ENCODE measurements around the gene ITGB3. TPM values are rescaled to one million over a fixed set of nuclear protein-coding genes. Genes with fewer than 3 reads are reported as not detected.

The ITGB3 gene
- total and polyA plus RNA-seq, 2 of the 8 experiments (the other 6 are each of a cell fraction or from before 2014, with no cell fraction given) = 0.08 to 0.09 TPM

GRCh38 chr17:47298712-47299111 lies 45.1 kb downstream of the ITGB3 start:
- no peak overlapping the region for H2BK15ac ChIP-seq (ENCODE audit: low read length)
- H3K4ac ChIP-seq (replicated peaks; ENCODE audit: insufficient read length, low read depth, low read length) = no peak overlapping the region
- H2AK5ac ChIP-seq (ENCODE audit: low read depth, low read length) = no peak overlapping the region
- DNase-seq (ENCODE audit: low read depth in 1 of 2, low spot score in 2 of 2) = no peak
- no peak overlapping the region for H3K9ac ChIP-seq (replicated peaks in 1 of 4; ENCODE audit: extremely low read depth in 1 of 4, low read depth in 3 of 4, low read length in 3 of 4)
- H3K23ac ChIP-seq (ENCODE audit: insufficient read length) = no peak overlapping the region
- FAIRE-seq = no peak
- no peaks in the 10 kb centered on the region for H3K9me3 ChIP-seq (ENCODE audit: insufficient read depth in 2 of 2, low read depth in 1 of 2, low read length in 1 of 2)
- no peak overlapping the region for H3K4me3 ChIP-seq (ENCODE audit: extremely low read depth in 1 of 4, insufficient read depth in 2 of 4, low read depth in 3 of 4, low read length in 4 of 4)
- POLR2A ChIA-PET (ENCODE audit: partially characterized antibody) = interaction anchor here (1.1 kb wide), 1 partner anchor 8 kb away, joined by 4 read pairs; no protein-coding TSS in a partner anchor
- H3K79me2 ChIP-seq (ENCODE audit: control insufficient read depth in 1 of 2, insufficient read depth in 2 of 2, low read length in 2 of 2) = no peaks in the 10 kb centered on the region
- H3K23me2 ChIP-seq (ENCODE audit: low read depth, low read length) = no peaks in the 10 kb centered on the region
- H4K8ac ChIP-seq (ENCODE audit: extremely low read depth, insufficient read depth, low read length) = no peak overlapping the region
- 90% methylated on average over 6 of the region's 6 CpGs; no CpG with 5 or more reads in 1 of the 2 experiments for WGBS, 2 experiments (ENCODE audit: extremely low coverage in 1 of 2, insufficient coverage in 1 of 2, insufficient read length in 1 of 2, insufficient replicate concordance in 2 of 2, low coverage in 1 of 2, low lambda C conversion rate in 2 of 2, missing lambda C conversion rate in 1 of 2)
- H3K27ac ChIP-seq (ENCODE audit: low read depth, low read length) = no peak overlapping the region
- no peak overlapping the region for H2BK120ac ChIP-seq (replicated peaks; ENCODE audit: low read depth, low read length)
- no peak overlapping the region for H3K18ac ChIP-seq (ENCODE audit: extremely low read depth, low read length)
- no peaks in the 10 kb centered on the region for H3K36me3 ChIP-seq (ENCODE audit: control insufficient read depth in 2 of 4, insufficient read depth in 4 of 4, low read length in 3 of 4)
- CTCF ChIA-PET (ENCODE audit: partially characterized antibody) = interaction anchor here (1.3 kb wide), 1 partner anchor 9 kb away, joined by 3 read pairs; no protein-coding TSS in a partner anchor
- no peak overlapping the region for H3K56ac ChIP-seq (replicated peaks; ENCODE audit: insufficient read length, low read depth, low read length)
- H2BK5ac ChIP-seq (ENCODE audit: low read depth, low read length) = no peak overlapping the region
- no peak overlapping the region for H2AFZ ChIP-seq (ENCODE audit: low read length)
- H3K14ac ChIP-seq (ENCODE audit: insufficient read length) = no peak overlapping the region
- no peaks in the 10 kb centered on the region for H4K20me1 ChIP-seq (replicated peaks in 1 of 2; ENCODE audit: control insufficient read depth in 1 of 2, insufficient read depth in 2 of 2, low read length in 2 of 2)
- no peak overlapping the region for H4K5ac ChIP-seq (ENCODE audit: insufficient read length, low read depth, low read length)
- no peak overlapping the region for H4K91ac ChIP-seq (replicated peaks; ENCODE audit: insufficient read length, low read length)
- H3K27me3 ChIP-seq (replicated peaks in 1 of 4; ENCODE audit: control insufficient read depth in 3 of 4, extremely low read depth in 1 of 4, insufficient read depth in 3 of 4, low read length in 3 of 4) = no peaks in the 10 kb centered on the region; a peak in 1 of 7 replicates
- no peak overlapping the region for H2BK20ac ChIP-seq (ENCODE audit: low read length)
- no peak overlapping the region for H2BK12ac ChIP-seq (ENCODE audit: low read depth, low read length)
- H3K4me1 ChIP-seq (replicated peaks in 1 of 4; ENCODE audit: control insufficient read depth in 3 of 4, insufficient read depth in 4 of 4, low read length in 3 of 4) = peaks cover 0 to 2% (median 0%) of the 10 kb centered on the region in 4 experiments; a peak in 1 of 7 replicates
- H3K79me1 ChIP-seq (ENCODE audit: low read depth, low read length) = no peaks in the 10 kb centered on the region
- H3K4me2 ChIP-seq (ENCODE audit: insufficient read depth in 1 of 2, low read depth in 2 of 2, low read length in 2 of 2) = no peak overlapping the region
- TF ChIP-seq SIRT6 (IDR thresholded peaks at IDR 0.05; ENCODE audit: low read length) = no peak
- no peak for TF ChIP-seq TCF12 (IDR thresholded peaks at IDR 0.05; ENCODE audit: low read depth, low read length)
- no peak for TF ChIP-seq RAD21 (IDR thresholded peaks at IDR 0.05 in 1 of 2, conservative IDR thresholded peaks at IDR 0.05 in 1 of 2; ENCODE audit: low read depth in 2 of 2, low read length in 2 of 2)
- no peak for TF ChIP-seq SP1 (IDR thresholded peaks at IDR 0.05; ENCODE audit: low read depth, low read length)
- TF ChIP-seq POLR2A (IDR thresholded peaks at IDR 0.05; ENCODE audit: control extremely low read depth in 1 of 2, low read depth in 2 of 2, low read length in 2 of 2) = no peak
- TF ChIP-seq CEBPB (IDR thresholded peaks at IDR 0.05; ENCODE audit: low read depth, low read length) = no peak
- TF ChIP-seq HDAC6 (IDR thresholded peaks at IDR 0.05; ENCODE audit: low read depth, low read length) = no peak
- TF ChIP-seq ZNF274 (IDR thresholded peaks at IDR 0.05; ENCODE audit: borderline replicate concordance, extremely low read depth, low read length) = no peak
- no peak for TF ChIP-seq MAX (IDR thresholded peaks at IDR 0.05)
- no peak for TF ChIP-seq CTBP2 (IDR thresholded peaks at IDR 0.05; ENCODE audit: borderline replicate concordance, insufficient read depth, insufficient read length, low read length)
- TF ChIP-seq POLR2AphosphoS5 (IDR thresholded peaks at IDR 0.05; ENCODE audit: low read depth, low read length) = no peak
- no peak for TF ChIP-seq SAP30 (IDR thresholded peaks at IDR 0.05; ENCODE audit: insufficient read depth, insufficient replicate concordance, low read length)
- TF ChIP-seq USF2 (IDR thresholded peaks at IDR 0.05; ENCODE audit: low read length) = no peak
